ENCODE measurements around the gene DNM3.
"Not testable (repeated sequence)": the region's sequence is repeated elsewhere in the genome, so short reads cannot be mapped to it uniquely, and the experiment has no call there.

The DNM3 gene

GRCh38 chr1:172292840-172293239 lies 451.5 kb downstream of the DNM3 start:
- Histone ChIP-seq H3K9ac (ENCODE audit: low read depth, low read length) (no peak overlapping the region), H3K36me3 (ENCODE audit: insufficient read depth, low read length) (no peaks in the 10 kb centered on the region), H3K4me1 (ENCODE audit: insufficient read depth, low read length) (no peaks in the 10 kb centered on the region), H3K9me3 (ENCODE audit: control insufficient read depth, insufficient read depth, low read length) (no peaks in the 10 kb centered on the region)

- H3K4me1 ChIP-seq (ENCODE audit: insufficient read depth, low read length) = no peaks in the 10 kb centered on the region
- H3K36me3 ChIP-seq (ENCODE audit: insufficient read depth, low read length) = no peaks in the 10 kb centered on the region
- H3K9me3 ChIP-seq (ENCODE audit: control insufficient read depth, insufficient read depth, low read length) = no peaks in the 10 kb centered on the region
- no peak overlapping the region for H3K9ac ChIP-seq (ENCODE audit: low read depth, low read length)
Measured at GRCh38 chr1:172293429-172293828, 452.1 kb downstream of the DNM3 start.

- Histone ChIP-seq H3K36me3 (ENCODE audit: insufficient read depth, low read length) (no peaks in the 10 kb centered on the region; the same call in 1 of the 2 replicates), H3K4me1 (ENCODE audit: insufficient read depth, low read length) (no peaks in the 10 kb centered on the region), H3K9ac (ENCODE audit: low read depth, low read length) (no peak overlapping the region), H3K9me3 (ENCODE audit: control insufficient read depth, insufficient read depth, low read length) (peaks cover 4% of the 10 kb centered on the region; the same call in 1 of the 2 replicates)
Measured at GRCh38 chr1:172298141-172298540, 456.8 kb downstream of the DNM3 start.

- Histone ChIP-seq H3K36me3 (ENCODE audit: insufficient read depth, low read length) (no peaks in the 10 kb centered on the region; the same call in 1 of the 2 replicates), H3K4me1 (ENCODE audit: insufficient read depth, low read length) (no peaks in the 10 kb centered on the region), H3K9me3 (ENCODE audit: control insufficient read depth, insufficient read depth, low read length) (peaks cover 4% of the 10 kb centered on the region; the same call in 1 of the 2 replicates), H3K9ac (ENCODE audit: low read depth, low read length) (no peak overlapping the region)
Measured at GRCh38 chr1:172298911-172299310, 457.6 kb downstream of the DNM3 start.

- Histone ChIP-seq H3K9me3 (ENCODE audit: control insufficient read depth, insufficient read depth, low read length) (peaks cover 4% of the 10 kb centered on the region; the same call in 1 of the 2 replicates), H3K9ac (ENCODE audit: low read depth, low read length) (no peak overlapping the region), H3K36me3 (ENCODE audit: insufficient read depth, low read length) (no peaks in the 10 kb centered on the region; the same call in 1 of the 2 replicates), H3K4me1 (ENCODE audit: insufficient read depth, low read length) (no peaks in the 10 kb centered on the region)
Measured at GRCh38 chr1:172299515-172299914, 458.2 kb downstream of the DNM3 start.

GRCh38 chr1:172307508-172307907 lies 466.2 kb downstream of the DNM3 start:
- not testable (repeated sequence) for H3K9me3 ChIP-seq (ENCODE audit: control insufficient read depth, insufficient read depth, low read length); H3K4me1 ChIP-seq (ENCODE audit: insufficient read depth, low read length); H3K9ac ChIP-seq (ENCODE audit: low read depth, low read length); H3K36me3 ChIP-seq (ENCODE audit: insufficient read depth, low read length)

- H3K9me3 ChIP-seq (ENCODE audit: control insufficient read depth, insufficient read depth, low read length) = no peaks in the 10 kb centered on the region
- H3K4me1 ChIP-seq (ENCODE audit: insufficient read depth, low read length) = no peaks in the 10 kb centered on the region
- H3K36me3 ChIP-seq (ENCODE audit: insufficient read depth, low read length) = no peaks in the 10 kb centered on the region
- no peak overlapping the region for H3K9ac ChIP-seq (ENCODE audit: low read depth, low read length)
Measured at GRCh38 chr1:172308142-172308541, 466.8 kb downstream of the DNM3 start.

- Histone ChIP-seq H3K4me1 (ENCODE audit: insufficient read depth, low read length) (no peaks in the 10 kb centered on the region), H3K9ac (ENCODE audit: low read depth, low read length) (no peak overlapping the region), H3K36me3 (ENCODE audit: insufficient read depth, low read length) (no peaks in the 10 kb centered on the region), H3K9me3 (ENCODE audit: control insufficient read depth, insufficient read depth, low read length) (no peaks in the 10 kb centered on the region)
Measured at GRCh38 chr1:172308577-172308976, 467.3 kb downstream of the DNM3 start.

- no peak overlapping the region for H3K9ac ChIP-seq (ENCODE audit: low read depth, low read length)
- H3K9me3 ChIP-seq (ENCODE audit: control insufficient read depth, insufficient read depth, low read length) = no peaks in the 10 kb centered on the region
- H3K36me3 ChIP-seq (ENCODE audit: insufficient read depth, low read length) = no peaks in the 10 kb centered on the region
- H3K4me1 ChIP-seq (ENCODE audit: insufficient read depth, low read length) = peaks cover 16% of the 10 kb centered on the region
Measured at GRCh38 chr1:172320733-172321132, 479.4 kb downstream of the DNM3 start.

- Histone ChIP-seq H3K4me1 (ENCODE audit: insufficient read depth, low read length) (peaks cover 16% of the 10 kb centered on the region), H3K9me3 (ENCODE audit: control insufficient read depth, insufficient read depth, low read length) (no peaks in the 10 kb centered on the region), H3K9ac (ENCODE audit: low read depth, low read length) (no peak overlapping the region), H3K36me3 (ENCODE audit: insufficient read depth, low read length) (no peaks in the 10 kb centered on the region)
Measured at GRCh38 chr1:172321451-172321850, 480.2 kb downstream of the DNM3 start.

- H3K4me1 ChIP-seq (ENCODE audit: insufficient read depth, low read length) = peaks cover 16% of the 10 kb centered on the region
Measured at GRCh38 chr1:172322219-172323061, 481.1 kb downstream of the DNM3 start.

GRCh38 chr1:172323686-172324085 lies 482.4 kb downstream of the DNM3 start:
- Histone ChIP-seq H3K4me1 (ENCODE audit: insufficient read depth, low read length) (peaks cover 16% of the 10 kb centered on the region), H3K9ac (ENCODE audit: low read depth, low read length) (no peak overlapping the region), H3K9me3 (ENCODE audit: control insufficient read depth, insufficient read depth, low read length) (no peaks in the 10 kb centered on the region), H3K36me3 (ENCODE audit: insufficient read depth, low read length) (no peaks in the 10 kb centered on the region)

More at GRCh38 chr1:172322219-172323061, 481.1 kb downstream of the DNM3 start:
- Histone ChIP-seq H3K9me3 (ENCODE audit: control insufficient read depth, insufficient read depth, low read length) (no peaks in the 10 kb centered on the region), H3K36me3 (ENCODE audit: insufficient read depth, low read length) (no peaks in the 10 kb centered on the region), H3K9ac (ENCODE audit: low read depth, low read length) (no peak overlapping the region)

GRCh38 chr1:172324086-172324485 lies 482.8 kb downstream of the DNM3 start:
- H3K9ac ChIP-seq (ENCODE audit: low read depth, low read length) = no peak overlapping the region
- peaks cover 16% of the 10 kb centered on the region for H3K4me1 ChIP-seq (ENCODE audit: insufficient read depth, low read length)
- H3K9me3 ChIP-seq (ENCODE audit: control insufficient read depth, insufficient read depth, low read length) = no peaks in the 10 kb centered on the region
- no peaks in the 10 kb centered on the region for H3K36me3 ChIP-seq (ENCODE audit: insufficient read depth, low read length)

GRCh38 chr1:172324761-172325160 lies 483.5 kb downstream of the DNM3 start:
- Histone ChIP-seq H3K9ac (ENCODE audit: low read depth, low read length) (no peak overlapping the region), H3K36me3 (ENCODE audit: insufficient read depth, low read length) (no peaks in the 10 kb centered on the region), H3K9me3 (ENCODE audit: control insufficient read depth, insufficient read depth, low read length) (no peaks in the 10 kb centered on the region), H3K4me1 (ENCODE audit: insufficient read depth, low read length) (peaks cover 16% of the 10 kb centered on the region)

- Histone ChIP-seq H3K36me3 (ENCODE audit: insufficient read depth, low read length) (no peaks in the 10 kb centered on the region), H3K4me1 (ENCODE audit: insufficient read depth, low read length) (peaks cover 16% of the 10 kb centered on the region), H3K9ac (ENCODE audit: low read depth, low read length) (no peak overlapping the region), H3K9me3 (ENCODE audit: control insufficient read depth, insufficient read depth, low read length) (no peaks in the 10 kb centered on the region)
Measured at GRCh38 chr1:172325531-172325930, 484.2 kb downstream of the DNM3 start.

Data from ES-I3 (cell line).